Measurements from ENCODE around the gene CLCN2.

DNA sequence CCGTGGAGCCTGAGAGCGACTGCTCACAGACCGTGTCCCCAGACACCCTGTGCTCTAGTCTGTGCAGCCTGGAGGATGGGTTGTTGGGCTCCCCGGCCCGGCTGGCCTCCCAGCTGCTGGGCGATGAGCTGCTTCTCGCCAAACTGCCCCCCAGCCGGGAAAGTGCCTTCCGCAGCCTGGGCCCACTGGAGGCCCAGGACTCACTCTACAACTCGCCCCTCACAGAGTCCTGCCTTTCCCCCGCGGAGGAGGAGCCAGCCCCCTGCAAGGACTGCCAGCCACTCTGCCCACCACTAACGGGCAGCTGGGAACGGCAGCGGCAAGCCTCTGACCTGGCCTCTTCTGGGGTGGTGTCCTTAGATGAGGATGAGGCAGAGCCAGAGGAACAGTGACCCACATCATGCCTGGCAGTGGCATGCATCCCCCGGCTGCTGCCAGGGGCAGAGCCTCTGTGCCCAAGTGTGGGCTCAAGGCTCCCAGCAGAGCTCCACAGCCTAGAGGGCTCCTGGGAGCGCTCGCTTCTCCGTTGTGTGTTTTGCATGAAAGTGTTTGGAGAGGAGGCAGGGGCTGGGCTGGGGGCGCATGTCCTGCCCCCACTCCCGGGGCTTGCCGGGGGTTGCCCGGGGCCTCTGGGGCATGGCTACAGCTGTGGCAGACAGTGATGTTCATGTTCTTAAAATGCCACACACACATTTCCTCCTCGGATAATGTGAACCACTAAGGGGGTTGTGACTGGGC, 16.7 kb downstream of the CLCN2 start:
- no peak for TF ChIP-seq PREB (CRISPR knock-in tag; IDR thresholded peaks at IDR 0.05; ENCODE audit: borderline replicate concordance)
- TF ChIP-seq, protein P1, sequence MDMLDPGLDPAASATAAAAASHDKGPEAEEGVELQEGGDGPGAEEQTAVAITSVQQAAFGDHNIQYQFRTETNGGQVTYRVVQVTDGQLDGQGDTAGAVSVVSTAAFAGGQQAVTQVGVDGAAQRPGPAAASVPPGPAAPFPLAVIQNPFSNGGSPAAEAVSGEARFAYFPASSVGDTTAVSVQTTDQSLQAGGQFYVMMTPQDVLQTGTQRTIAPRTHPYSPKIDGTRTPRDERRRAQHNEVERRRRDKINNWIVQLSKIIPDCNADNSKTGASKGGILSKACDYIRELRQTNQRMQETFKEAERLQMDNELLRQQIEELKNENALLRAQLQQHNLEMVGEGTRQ (CRISPR knock-in tag; IDR thresholded peaks at IDR 0.05), result no peak
- TF ChIP-seq, protein P2, sequence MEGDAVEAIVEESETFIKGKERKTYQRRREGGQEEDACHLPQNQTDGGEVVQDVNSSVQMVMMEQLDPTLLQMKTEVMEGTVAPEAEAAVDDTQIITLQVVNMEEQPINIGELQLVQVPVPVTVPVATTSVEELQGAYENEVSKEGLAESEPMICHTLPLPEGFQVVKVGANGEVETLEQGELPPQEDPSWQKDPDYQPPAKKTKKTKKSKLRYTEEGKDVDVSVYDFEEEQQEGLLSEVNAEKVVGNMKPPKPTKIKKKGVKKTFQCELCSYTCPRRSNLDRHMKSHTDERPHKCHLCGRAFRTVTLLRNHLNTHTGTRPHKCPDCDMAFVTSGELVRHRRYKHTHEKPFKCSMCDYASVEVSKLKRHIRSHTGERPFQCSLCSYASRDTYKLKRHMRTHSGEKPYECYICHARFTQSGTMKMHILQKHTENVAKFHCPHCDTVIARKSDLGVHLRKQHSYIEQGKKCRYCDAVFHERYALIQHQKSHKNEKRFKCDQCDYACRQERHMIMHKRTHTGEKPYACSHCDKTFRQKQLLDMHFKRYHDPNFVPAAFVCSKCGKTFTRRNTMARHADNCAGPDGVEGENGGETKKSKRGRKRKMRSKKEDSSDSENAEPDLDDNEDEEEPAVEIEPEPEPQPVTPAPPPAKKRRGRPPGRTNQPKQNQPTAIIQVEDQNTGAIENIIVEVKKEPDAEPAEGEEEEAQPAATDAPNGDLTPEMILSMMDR (IDR thresholded peaks at IDR 0.05), result no peak
- no peak for TF ChIP-seq ATF1 (CRISPR knock-in tag; IDR thresholded peaks at IDR 0.05)
- no peak for TF ChIP-seq ATF2 (CRISPR knock-in tag; IDR thresholded peaks at IDR 0.05; ENCODE audit: borderline replicate concordance, low read depth)
- no peak for TF ChIP-seq TP53 (CRISPR knock-in tag; IDR thresholded peaks at IDR 0.05)
- no peak for TF ChIP-seq MXD4 (CRISPR knock-in tag; IDR thresholded peaks at IDR 0.05; ENCODE audit: borderline replicate concordance)
- no peak for TF ChIP-seq IRF2 (CRISPR knock-in tag; IDR thresholded peaks at IDR 0.05; ENCODE audit: borderline replicate concordance, low read depth)
- TF ChIP-seq ZSCAN18 (CRISPR knock-in tag; IDR thresholded peaks at IDR 0.05), result no peak
